HG02970 (cell line): ENCODE results near the gene TK2.

Source experiments
- ATAC-seq: cut with Tn5 transposase; IDR thresholded peaks from one replicate; pipeline ENCODE4 v1.9.1; 2021; ENCODE audit warnings: mild to moderate bottlenecking, moderate library complexity, moderate number of reproducible peaks; ENCODE audit not compliant: unreplicated experiment, low FRiP score

Gene TK2

DNA sequence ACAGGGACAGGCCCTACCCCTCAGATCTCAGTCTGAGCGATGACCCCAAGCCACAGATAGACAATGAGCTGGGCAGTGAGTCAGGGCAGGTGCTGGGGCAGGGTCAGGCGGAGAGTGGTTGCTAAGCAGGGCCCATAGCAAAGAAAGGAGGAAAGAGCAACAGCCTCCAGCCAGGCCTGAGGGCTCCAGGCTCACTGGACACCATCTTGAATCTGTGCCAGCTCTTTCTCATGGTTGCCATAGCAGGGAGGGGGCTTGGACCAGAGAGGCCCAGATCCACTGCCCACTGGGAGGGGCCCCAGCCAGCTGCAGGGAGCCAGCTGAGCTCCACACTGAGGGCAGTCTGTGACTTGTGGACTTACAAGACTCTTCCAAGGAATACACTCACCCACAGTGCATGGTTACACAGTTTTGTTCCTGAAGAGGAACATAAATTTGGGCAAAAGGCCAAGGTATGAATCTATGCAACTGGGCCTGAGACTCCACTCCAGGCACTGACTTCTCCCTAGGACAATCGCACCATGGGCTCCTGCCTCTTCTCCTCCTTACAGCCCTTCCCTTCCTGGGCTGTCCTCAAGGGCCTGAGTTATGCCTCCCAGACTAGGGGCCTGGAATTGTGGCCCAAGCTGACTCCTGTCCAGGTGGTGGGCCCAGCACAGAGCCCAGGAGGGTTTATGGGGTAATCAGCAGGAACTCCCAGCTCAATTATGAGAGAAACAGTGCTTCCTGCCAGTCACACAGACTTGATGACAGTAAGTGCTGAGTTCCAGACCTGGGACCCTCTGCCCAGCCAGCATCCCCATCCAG lies 62.9 kb downstream of the TK2 start:
- ATAC-seq = no peak

DNA sequence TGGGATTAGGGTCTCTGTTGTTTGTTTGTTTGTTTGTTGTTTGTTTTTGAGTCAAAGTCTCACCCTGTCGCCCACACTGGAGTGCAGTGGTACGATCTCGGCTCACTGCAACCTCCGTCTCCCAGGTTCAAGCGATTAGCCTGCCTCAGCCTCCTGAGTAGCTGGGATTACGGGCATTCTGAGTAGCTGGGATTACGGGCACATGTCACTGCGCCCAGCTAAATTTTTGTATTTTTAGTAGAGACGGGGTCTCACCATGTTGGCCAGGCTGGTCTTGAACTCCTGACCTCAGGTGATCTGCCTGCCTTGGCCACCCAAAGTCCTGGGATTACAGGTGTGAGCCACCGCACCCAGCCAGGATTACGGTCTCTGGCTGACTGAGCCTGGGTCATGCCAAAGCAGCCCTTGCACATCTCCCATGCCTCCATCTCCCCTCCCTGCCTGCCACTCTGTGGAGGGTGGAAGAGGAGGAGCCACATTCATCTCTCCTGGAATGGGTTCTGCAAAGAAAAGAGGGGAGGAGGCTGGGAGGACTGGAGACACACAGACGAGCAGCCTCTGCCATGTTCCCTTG lies 63.6 kb downstream of the TK2 start:
- ATAC-seq = no peak

DNA sequence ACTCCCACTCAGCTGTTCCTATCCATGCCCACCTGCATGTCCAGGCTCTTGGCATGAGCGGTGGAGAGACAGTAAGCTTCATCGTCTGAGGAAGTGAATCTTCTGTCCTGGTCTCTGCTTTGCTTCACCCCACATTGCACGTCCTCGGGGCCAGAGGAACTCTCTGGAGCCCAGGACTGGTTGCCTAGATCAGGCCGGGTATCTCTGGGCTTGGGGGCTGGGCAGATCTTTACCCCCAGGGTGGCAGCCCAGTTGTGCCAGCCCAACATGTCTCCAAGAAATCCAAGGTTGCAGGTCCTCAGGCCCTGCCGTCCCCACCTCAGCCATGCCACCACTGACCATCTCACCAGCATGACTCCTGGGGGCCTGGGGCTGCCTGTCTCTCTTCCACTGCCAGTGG lies 64.5 kb downstream of the TK2 start:
- ATAC-seq = no peak

DNA sequence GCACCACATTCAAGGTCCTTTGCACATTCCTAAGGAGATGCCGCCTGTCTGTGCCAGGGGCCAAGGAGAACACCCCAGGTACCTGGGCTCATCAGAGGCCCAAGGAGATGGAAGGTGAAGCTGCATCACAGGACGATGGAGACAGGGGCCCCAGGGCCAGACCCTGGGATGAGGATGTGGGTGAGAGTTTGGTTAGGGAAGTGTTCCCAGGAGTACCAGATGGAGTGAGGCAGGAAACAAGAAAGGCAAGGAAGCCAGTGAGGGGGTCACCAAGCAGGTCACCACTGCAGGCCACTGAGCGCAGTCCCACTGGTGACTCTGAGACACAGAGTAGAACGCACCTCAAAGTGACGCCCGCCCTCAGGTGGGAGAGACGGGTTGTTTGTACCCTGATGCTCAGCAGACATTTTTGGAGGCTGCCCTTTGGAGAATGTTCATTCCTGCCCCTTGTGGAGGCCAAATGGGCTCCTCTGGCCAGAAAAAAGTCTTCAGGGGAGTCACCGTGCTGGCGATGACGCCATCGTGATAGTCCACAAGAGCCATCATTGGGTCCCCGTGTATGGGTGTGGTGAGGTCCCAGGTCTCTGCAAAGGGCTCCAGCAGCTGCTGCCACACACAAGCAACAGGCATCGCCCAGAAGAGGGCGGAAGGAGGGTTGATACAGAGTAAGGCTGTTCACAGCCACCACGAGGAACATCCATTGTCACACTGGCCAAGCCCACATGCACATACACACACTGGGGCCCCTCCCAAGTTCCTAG lies 65.3 kb downstream of the TK2 start:
- ATAC-seq = no peak

DNA sequence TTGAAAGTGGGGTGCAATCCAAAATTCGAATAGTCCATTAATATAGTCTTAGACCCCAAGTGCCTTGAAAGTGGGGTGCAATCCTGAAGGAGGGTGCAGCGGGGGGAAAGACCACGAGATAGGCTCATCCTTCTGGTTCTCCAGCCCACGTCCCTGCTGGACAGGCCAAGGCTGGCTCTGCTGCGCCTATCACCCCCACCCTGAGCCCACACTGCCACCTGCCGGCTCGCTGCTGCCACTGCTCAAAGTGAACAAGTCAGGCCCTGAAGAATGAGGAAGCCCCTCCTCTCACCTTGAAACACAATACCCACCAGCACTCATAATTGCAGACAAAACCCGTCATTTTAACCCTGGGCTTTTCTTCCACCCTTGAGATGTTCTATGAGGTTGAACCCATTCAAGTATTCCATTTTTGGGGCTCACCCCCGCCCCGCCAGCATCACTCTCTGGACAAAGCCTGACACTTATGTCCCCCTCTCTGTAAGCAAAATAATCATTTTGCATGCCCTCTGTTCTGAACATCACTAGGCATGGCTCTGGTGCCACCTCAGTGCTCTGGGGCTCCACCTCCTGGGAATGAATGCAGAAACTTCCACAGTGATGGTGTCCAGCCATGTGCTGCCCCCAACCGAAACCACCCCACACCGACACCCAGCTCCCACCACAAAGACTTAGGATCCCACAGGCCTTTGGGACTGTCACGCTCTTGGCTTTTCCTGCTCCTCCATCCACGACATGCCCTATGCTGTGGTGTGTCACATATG lies 66.1 kb downstream of the TK2 start:
- ATAC-seq = no peak

DNA sequence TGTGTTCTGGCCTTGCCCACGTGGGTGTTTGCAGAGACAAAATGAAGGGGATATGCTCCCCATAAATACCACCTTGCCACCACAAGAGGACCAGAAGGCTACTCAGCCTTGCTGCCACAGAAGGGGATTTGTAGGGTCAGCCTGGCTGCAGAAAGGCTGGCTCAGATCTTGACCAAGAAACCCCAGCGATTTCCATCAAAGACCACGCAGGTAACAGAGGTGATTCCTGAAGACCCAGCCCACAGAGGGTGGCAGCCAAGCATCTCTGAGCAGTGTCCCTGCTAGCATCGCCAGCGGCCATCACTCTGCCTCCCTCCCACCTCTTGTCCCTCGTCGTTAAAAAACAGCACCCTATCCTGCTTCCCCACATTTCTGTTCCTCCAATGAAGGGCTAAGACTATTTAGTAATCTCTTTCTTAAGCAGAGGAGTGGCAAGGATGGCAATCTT lies 68.0 kb downstream of the TK2 start:
- ATAC-seq = no peak

DNA sequence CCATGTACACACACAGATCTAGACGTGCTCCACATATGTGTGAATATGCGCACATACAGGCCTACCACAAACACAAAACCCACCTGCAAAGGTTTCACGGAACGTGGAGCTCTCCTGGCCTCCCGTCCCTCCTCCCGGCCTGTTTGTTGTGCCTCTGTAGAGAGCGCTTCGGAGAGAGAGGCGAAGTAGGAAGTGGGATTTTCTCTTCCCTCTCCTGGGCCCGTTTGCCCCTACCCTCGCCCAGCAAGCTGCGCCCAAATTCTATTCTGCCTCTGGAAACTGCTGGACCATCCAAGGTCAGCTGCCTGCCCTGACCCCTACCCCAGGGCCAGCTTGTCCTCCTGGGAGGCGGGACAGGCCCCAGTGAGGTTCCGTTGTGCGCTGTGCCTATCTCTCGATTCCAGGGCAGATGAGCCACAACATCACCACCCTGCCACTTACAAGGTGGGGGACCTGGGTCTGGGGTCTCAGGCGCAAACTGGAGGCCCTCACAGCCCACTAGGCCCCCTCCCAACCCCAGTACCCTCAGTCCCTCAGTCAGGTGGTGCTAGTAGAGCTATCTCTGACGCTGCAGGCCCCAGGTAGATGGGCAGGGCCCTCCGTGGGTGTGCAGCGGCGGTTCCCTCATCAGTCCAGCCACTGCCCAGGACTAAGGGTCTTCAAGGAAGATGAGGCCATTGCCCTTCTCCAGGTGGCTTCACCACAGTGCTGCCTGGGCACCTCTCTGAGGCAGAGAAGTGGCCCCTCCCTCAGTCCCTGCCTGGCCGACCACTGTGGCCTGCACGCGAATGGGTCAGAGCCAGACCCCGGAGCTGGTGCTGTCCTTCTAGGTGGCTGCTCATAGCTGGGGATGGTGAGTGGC lies 68.6 kb downstream of the TK2 start:
- no peak for ATAC-seq

DNA sequence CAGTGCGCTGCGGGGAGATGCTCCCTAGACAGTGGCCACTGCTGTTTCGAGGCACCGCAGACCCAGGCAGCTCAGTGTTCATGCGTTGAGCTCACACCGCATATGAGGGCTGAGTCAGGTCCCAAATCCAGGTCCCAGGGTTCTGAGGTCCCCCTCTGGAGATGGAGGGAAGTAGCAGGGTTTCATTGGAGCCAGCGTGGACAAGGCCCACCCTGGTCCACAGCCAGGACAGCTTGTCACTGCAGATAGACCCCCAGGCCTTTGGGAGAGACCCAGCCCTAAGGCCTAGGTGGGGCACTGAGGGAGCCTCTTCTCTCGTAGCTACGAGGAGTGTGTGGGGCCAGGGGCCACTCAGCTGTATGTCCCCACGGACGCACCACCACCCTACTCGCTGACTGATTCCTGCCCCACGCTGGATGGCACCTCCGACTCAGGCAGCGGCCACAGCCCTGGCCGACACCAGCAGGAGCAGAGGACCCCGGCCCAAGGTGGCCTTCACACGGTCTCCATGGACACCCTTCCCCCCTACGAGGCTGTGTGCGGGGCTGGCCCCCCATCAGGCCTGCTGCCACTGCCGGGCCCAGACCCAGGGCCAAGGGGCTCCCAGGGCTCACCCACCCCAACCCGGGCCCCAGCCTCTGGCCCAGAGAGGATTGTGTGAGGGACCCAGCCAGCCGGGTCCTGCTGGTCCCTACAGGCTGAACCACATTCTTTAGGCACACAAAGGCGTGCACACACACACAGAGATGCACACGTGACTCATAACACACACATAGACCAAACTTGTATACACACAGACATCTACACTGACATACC lies 69.4 kb downstream of the TK2 start:
- ATAC-seq = no peak

DNA sequence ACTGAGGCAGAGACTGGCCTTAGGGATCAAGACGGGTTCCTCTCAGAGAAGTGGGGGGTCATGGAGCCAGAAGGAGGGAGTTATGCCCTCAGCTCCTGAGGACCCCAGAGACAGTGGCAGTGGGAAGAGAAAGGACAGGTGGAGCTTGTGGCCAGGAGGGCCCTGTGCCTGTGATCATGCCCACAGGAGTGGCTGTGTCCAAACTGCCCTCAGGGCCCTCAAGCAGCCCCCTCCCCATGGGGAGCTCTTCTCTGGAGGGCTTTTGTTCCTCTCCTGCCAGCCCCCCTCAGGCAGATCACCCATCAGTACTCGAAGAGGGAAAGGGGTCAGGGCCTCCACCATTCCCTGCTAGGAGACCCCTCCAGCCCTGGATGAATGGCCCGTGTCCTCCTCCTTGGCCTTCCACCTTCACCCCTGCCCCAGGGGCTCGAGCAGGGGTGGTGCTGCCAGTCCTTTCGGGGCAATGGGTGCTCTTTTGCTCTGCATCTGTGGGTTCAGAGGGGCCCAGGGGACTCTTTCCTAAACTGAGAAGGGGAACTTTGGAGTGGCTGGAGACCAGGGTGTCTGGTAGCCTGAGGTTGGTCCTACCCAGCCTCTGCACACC lies 70.2 kb downstream of the TK2 start:
- ATAC-seq = no peak

DNA sequence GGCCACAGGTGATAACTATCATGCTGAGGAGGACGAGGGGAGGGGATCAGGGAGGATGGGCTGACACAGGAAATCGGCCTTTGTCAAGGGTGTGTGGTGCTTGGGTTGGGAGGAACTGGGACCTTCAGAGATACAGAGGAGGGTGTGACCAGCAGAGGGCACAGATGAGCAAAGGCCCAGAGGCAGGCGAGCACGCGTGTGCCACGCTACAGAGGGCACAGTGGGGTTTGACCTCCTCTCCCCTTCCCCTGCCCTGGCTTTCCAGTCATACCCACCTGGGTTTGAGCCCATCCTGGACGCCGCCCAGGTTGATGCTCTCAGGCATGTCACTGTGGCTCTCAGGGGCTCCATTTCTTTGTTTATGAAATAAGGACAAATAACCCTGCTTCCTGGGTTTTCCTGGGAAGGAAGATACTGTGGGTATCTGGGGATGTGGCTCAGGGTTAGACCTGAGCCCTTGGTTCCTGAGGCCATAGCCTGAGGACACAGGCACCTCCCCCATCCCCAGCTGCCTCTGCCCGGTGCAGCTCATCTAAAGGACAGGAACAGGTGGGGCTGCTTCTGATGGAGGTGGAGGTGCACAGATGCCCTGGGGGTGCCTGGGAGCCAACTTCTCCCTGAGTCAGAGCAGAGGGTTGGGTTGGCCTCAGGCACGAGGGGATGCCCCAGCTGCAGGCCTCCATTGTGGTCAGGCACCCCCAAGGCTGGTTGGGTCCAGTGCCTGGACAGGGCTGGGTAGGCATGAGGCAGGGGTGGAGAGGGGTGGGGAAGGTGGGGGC lies 71.0 kb downstream of the TK2 start:
- peak; percentile 45 for ATAC-seq

DNA sequence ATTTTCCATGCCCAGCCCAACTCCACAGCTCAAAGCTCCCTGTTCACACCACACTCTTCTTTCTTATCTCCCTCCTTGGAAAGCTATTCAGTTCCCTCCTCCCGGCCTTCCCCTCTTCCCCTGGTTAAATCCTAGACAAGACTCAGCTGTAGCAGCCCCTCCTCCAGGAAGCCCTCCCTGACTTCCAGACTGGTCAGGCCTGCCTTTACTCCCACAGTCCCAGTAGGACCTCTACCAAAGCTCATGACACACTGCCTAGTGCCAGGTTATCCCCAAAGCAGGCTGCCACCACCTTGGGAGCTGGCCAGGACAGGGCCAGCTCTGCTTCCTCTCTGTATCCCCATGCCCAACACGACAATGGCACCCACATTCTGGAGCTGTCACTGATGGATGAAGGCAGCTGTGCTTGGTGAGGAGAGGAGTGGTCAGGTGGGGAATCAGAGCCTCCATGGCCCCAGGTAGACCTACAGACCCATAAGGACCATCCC lies 72.8 kb downstream of the TK2 start:
- no peak for ATAC-seq

DNA sequence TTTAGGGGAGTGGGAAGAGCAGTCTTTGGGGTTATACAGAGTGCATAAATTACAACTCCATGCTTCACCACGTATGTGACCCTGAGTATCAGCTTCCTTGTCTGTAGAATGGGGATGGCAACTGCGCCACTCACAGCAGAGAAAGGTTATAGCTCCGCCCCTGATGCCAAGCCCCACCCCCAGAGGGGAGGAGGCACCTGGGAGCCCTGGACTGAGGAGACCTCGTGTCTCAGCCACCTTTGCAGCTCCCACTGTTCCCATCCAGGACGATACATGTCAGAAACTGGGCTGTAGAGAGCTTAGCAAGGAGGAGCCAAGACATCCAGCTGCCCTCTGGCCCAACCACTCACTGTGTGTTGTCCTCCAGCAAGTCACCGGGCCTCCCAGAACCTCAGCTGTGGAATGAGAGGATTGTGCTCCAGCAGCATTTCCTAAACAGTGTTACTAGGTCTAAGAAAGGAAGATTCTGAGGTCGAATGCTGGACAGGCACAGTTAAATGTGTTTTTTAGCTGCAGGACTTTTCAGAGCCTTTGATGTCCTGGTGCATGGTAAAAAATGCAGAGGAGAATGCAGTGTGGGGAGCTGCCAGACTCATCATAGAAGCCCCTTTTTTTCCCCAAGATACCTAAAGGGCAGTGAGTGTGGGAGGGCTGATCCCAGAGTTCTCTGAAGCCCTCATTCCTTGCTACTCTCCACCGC lies 73.4 kb downstream of the TK2 start:
- ATAC-seq = no peak

DNA sequence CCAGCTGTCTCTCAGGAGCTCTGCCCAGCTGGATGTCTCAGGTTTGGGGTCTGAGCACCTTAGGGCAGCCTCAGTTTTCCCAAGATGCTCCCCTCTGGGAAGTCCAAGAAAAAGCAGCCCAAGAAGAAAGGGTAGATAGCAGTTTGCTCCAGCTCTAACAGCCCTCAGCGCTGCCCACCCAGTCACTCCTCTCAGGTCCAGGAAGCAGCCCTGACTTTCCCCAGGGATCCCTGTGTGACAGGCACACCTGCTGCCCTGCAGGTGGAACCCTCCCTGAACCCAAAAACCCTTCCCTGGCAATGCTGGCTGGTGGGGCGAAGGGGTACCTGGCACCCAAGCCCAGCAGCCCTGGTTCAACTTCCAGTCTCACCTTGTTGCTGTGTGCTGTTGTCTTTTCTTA lies 74.7 kb downstream of the TK2 start:
- ATAC-seq = no peak

DNA sequence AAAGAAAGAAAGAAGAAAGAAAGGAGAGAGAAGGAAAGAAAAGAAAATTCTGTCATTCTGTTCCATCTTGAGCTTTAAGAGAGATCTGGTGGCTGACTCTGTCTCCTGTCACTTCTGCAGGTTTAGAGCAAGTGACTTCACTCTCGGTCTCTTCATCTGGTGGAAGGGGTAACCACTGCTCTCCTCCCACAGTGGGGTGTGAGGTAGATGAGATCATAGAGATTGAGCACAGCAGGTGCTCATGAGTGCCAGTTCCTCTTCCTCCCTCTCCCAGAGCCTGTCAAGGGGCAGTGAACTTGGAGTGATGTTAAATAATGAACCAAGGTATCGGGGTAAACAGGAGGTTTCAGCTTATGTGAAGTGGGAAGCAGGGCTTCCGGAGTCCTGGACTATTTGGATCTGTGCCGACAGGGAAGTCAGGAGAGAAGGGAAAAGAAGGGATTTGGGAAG lies 75.1 kb downstream of the TK2 start:
- no peak for ATAC-seq

DNA sequence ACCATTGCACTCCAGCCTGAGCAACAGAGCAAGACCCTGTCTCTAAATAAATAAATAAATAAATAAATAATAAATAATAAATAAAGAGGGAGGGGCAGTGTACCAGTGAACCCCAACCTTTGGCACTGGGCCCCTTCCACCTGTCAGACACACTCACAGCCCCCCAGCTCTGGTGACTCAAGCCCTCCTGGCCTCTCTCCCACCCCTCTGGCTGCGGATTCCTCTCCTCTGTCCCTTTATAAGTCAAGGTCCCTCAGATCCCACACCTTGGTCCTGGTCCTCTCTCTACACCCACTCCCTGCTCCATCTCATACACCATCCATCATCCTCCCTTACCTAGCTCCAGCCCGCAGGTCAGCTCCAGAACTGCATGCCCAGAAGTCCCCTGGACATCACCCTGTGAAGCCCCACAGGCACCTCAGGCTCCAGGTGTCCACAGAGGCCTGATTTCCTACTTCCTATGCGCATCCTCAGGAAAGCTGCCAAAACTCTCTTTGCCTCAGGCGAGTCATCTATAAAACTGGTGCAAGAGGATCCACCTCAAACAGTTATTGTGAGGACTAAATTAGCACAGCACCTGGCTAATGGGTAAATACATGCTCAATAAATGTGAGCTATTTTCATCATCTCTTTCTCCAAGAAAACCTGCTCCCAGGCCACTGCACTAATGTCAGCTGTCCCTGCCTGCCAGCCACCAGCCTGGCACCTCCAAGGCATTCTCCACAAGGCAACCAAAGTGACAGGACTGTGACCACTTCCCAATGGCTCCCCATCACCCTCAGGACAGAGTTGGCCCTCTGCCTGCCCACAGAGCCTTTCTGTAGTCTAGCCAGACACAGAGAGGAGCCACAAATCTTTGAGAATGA lies 76.0 kb downstream of the TK2 start:
- no peak for ATAC-seq

DNA sequence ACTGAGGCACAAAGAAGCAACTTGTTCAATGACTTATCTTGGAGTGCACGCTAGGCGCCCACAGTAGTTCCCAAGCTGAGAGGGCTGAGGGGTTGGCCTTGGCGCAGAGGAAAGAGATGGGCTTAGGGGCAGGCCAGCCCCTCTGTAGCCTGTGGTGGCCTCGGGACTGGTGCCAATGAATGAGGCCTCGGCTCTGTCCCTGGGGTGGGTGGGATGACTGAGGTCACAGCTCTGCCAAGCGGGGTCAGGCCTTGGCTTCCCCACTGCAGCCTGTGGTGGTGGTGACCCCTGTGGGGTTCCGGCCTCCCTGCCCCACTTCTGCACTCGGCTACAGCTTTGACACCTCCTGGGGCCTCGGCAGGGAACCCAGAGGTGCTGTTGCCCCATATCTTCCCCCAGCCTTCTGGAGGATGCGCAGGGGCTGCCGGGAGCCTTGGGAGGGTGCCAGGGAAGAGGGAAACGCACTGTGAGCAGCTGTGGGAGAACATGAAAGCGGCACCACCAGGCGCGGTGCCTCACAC lies 76.8 kb downstream of the TK2 start:
- ATAC-seq = no peak
